ENCODE measurements around the gene CCDC117.

- TF ChIP-seq HDGF (IDR thresholded peaks at IDR 0.05; ENCODE audit: borderline replicate concordance) (no peak), FOXA1 (IDR thresholded peaks at IDR 0.05) (no peak), FOXK2 (IDR thresholded peaks at IDR 0.05) (no peak), ELF4 (IDR thresholded peaks at IDR 0.05) (no peak), FOXM1 (IDR thresholded peaks at IDR 0.05; ENCODE audit: borderline replicate concordance) (no peak), BHLHE40 (IDR thresholded peaks at IDR 0.05; ENCODE audit: borderline replicate concordance) (no peak), L3MBTL2 (conservative IDR thresholded peaks at IDR 0.05) (no peak)
Measured at GRCh38 chr22:28835630-28836189, 63.2 kb downstream of the CCDC117 start.

Data from HEK293T (cell line).